ENCODE measurements around the gene LRRC34. TPM values are rescaled to one million over a fixed set of nuclear protein-coding genes. Genes with fewer than 3 reads are reported as not detected.

Gene LRRC34
- total and polyA plus RNA-seq, 2 of the 8 experiments (the other 6 are each of a cell fraction or from before 2014, with no cell fraction given) = 3.3 to 4.1 TPM

DNA sequence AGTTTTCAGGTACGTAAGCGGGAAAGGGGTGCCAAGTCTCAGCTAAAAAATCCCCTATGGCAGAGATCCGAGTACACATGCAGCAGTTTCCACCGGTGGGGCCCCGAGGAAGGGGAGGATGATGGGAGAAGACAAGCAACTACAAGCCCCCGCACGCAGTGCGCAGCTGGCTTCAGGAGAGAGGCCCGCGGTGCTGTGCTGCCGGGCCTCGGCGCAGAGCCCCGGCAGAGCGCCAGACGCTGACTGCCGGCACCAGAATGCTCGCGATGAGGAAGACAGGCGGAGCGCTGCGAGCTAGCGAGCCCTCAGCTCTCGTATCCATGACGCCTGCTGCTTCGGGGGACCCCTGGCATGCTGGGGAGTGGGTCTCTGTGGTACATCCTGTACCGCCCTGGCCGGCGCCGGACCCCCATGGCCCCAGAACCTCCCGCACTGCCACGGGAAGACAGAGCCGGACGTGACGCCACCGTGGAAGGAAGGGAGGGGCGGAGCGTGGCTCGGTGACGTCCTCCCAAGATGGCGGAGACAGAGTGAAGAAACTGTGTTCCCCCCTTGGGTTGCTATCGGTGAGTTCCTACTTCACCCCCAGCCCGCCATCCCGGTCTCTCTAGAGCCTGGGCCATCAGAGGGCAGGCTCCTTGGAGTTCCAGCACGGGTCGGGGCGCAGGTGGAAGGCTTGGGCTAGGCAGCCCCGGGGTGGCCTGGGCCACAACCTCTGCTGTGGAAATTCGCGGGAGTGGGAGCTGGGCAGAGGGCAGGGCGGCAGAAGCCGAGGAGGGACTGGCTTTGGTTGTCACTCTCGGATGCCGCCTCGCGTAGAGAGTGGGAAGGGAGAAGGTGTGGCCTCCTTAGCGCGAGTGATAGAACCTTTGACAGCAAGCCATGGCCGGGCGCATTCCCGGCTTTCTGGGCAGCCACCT, 39.5 kb downstream of the LRRC34 start, which contains the start of gene MYNN:
Gene MYNN (plus strand): TSS at position 500 of the 920 bp plus-strand sequence. CDS start 900 bp downstream, outside the sequence.
- H3K27me3 ChIP-seq (replicated peaks in 1 of 4; ENCODE audit: control insufficient read depth in 3 of 4, extremely low read depth in 1 of 4, insufficient read depth in 3 of 4, low read length in 3 of 4) = no peaks in the 10 kb centered on the region
- peak within 1 kb of the TSS; percentile 96 for H3K27ac ChIP-seq (ENCODE audit: low read depth, low read length)
- H3K36me3 ChIP-seq (ENCODE audit: control insufficient read depth in 2 of 4, insufficient read depth in 4 of 4, low read length in 3 of 4) = peaks cover 0 to 30% (median 6%) of the 10 kb centered on the region in 4 experiments; a peak in 5 of 8 replicates
- 2% methylated on average over 53 of the region's 61 CpGs; no CpG with 5 or more reads in 1 of the 2 experiments for WGBS, 2 experiments (ENCODE audit: extremely low coverage in 1 of 2, insufficient coverage in 1 of 2, insufficient read length in 1 of 2, insufficient replicate concordance in 2 of 2, low coverage in 1 of 2, low lambda C conversion rate in 2 of 2, missing lambda C conversion rate in 1 of 2)
- no peak within 1 kb of the TSS for H3K23ac ChIP-seq (ENCODE audit: insufficient read length)
- no peak within 1 kb of the TSS for H2BK20ac ChIP-seq (ENCODE audit: low read length)
- CTCF ChIA-PET (ENCODE audit: partially characterized antibody) = interaction anchor here (0.6 to 1.8 kb wide), 5 partner anchors 9 to 39 kb away, joined by 3 to 7 read pairs (median 3); partner anchors contain the start of gene TERC
- POLR2A ChIA-PET (ENCODE audit: partially characterized antibody) = interaction anchor here (0.5 to 3.5 kb wide), 11 partner anchors 10 to 492 kb away, joined by 3 to 30 read pairs (median 3); partner anchors contain the start of genes LRRC34, LRRIQ4 and TERC
- DNase-seq (ENCODE audit: low read depth in 1 of 2, low spot score in 2 of 2) (peak; percentile 60 to 93), FAIRE-seq (no peak)
- no peak within 1 kb of the TSS for H3K4ac ChIP-seq (replicated peaks; ENCODE audit: insufficient read length, low read depth, low read length)
- no peak within 1 kb of the TSS for H2BK120ac ChIP-seq (replicated peaks; ENCODE audit: low read depth, low read length)
- H3K9ac ChIP-seq (replicated peaks in 1 of 4; ENCODE audit: extremely low read depth in 1 of 4, low read depth in 3 of 4, low read length in 3 of 4) = peak within 1 kb of the TSS; percentile 82 to 92 (median 84)
- H4K20me1 ChIP-seq (replicated peaks in 1 of 2; ENCODE audit: control insufficient read depth in 1 of 2, insufficient read depth in 2 of 2, low read length in 2 of 2) = peaks cover 0 to 2% of the 10 kb centered on the region in 2 experiments
- H3K79me2 ChIP-seq (ENCODE audit: control insufficient read depth in 1 of 2, insufficient read depth in 2 of 2, low read length in 2 of 2) = peaks cover 0 to 44% of the 10 kb centered on the region in 2 experiments; a peak in 3 of 4 replicates
- no peaks in the 10 kb centered on the region; the same call in 1 of the 2 replicates for H3K79me1 ChIP-seq (ENCODE audit: low read depth, low read length)
- no peak within 1 kb of the TSS for H3K14ac ChIP-seq (ENCODE audit: insufficient read length)
- H2BK15ac ChIP-seq (ENCODE audit: low read length) = 0 out of 2 replicates have a peak within 1 kb of the TSS, but pooled peaks have one; percentile 65
- H4K5ac ChIP-seq (ENCODE audit: insufficient read length, low read depth, low read length) = peak within 1 kb of the TSS; percentile 82
- peak within 1 kb of the TSS; percentile 97 for H4K8ac ChIP-seq (ENCODE audit: extremely low read depth, insufficient read depth, low read length)
- peak within 1 kb of the TSS; percentile 94 for H3K56ac ChIP-seq (replicated peaks; ENCODE audit: insufficient read length, low read depth, low read length)
- H3K4me3 ChIP-seq (ENCODE audit: extremely low read depth in 1 of 4, insufficient read depth in 2 of 4, low read depth in 3 of 4, low read length in 4 of 4) = peak within 1 kb of the TSS; percentile 44 to 91 (median 91)
- peak within 1 kb of the TSS; percentile 31 for H4K91ac ChIP-seq (replicated peaks; ENCODE audit: insufficient read length, low read length)
- H3K4me1 ChIP-seq (replicated peaks in 1 of 4; ENCODE audit: control insufficient read depth in 3 of 4, insufficient read depth in 4 of 4, low read length in 3 of 4) = peaks cover 0 to 3% (median 1%) of the 10 kb centered on the region in 4 experiments; a peak in 1 of 7 replicates
- H2BK12ac ChIP-seq (ENCODE audit: low read depth, low read length) = no peak within 1 kb of the TSS
- H3K4me2 ChIP-seq (ENCODE audit: insufficient read depth in 1 of 2, low read depth in 2 of 2, low read length in 2 of 2) = peak within 1 kb of the TSS; percentile 21 to 74
- peak within 1 kb of the TSS; percentile 92 for H2BK5ac ChIP-seq (ENCODE audit: low read depth, low read length)
- H3K9me3 ChIP-seq (ENCODE audit: insufficient read depth in 2 of 2, low read depth in 1 of 2, low read length in 1 of 2) = no peaks in the 10 kb centered on the region
- no peaks in the 10 kb centered on the region for H3K23me2 ChIP-seq (ENCODE audit: low read depth, low read length)
- peak within 1 kb of the TSS; percentile 88 for H3K18ac ChIP-seq (ENCODE audit: extremely low read depth, low read length)
- H2AFZ ChIP-seq (ENCODE audit: low read length) = peak within 1 kb of the TSS; percentile 83
- no peak within 1 kb of the TSS for H2AK5ac ChIP-seq (ENCODE audit: low read depth, low read length)
- peak; percentile 85 for TF ChIP-seq KDM5A (IDR thresholded peaks at IDR 0.05; ENCODE audit: low read length)
- TF ChIP-seq PHF8 (conservative IDR thresholded peaks at IDR 0.05; ENCODE audit: low read depth, low read length) = peak; percentile 89
- TF ChIP-seq RNF2 (IDR thresholded peaks at IDR 0.05; ENCODE audit: borderline replicate concordance, low read depth, low read length, missing control alignments, poor library complexity, severe bottlenecking) = no peak
- TF ChIP-seq NANOG (IDR thresholded peaks at IDR 0.05; ENCODE audit: insufficient read depth, low read depth, low read length, poor library complexity, severe bottlenecking) = no peak
- peak; percentile 96 for TF ChIP-seq YY1 (IDR thresholded peaks at IDR 0.05; ENCODE audit: low read depth, low read length)
- no peak for TF ChIP-seq SRF (IDR thresholded peaks at IDR 0.05; ENCODE audit: low read depth, low read length)
- TF ChIP-seq CREB1 (IDR thresholded peaks at IDR 0.05) = peak; percentile 95
- TF ChIP-seq POLR2AphosphoS5 (IDR thresholded peaks at IDR 0.05; ENCODE audit: low read depth, low read length) = peak; percentile 97
- no peak for TF ChIP-seq NRF1 (IDR thresholded peaks at IDR 0.05; ENCODE audit: low read depth, low read length)
- peak; percentile 78 for TF ChIP-seq CTBP2 (IDR thresholded peaks at IDR 0.05; ENCODE audit: borderline replicate concordance, insufficient read depth, insufficient read length, low read length)
- peak; percentile 82 for TF ChIP-seq TAF1 (IDR thresholded peaks at IDR 0.05; ENCODE audit: low read depth, low read length)

All from H1 (cell line).